K562 (cell line): Measurements from ENCODE around the gene CCDC69. TPM values are rescaled to one million over a fixed set of nuclear protein-coding genes. Genes with fewer than 3 reads are reported as not detected.

Source experiments
- ATAC-seq: fragments of 200-7000 bp; cut with Tn5 transposase; 3 replicates; pipeline ENCODE4 v1.9.1; 2020; ENCODE audit warnings: moderate library complexity
- BruUV-seq: library from RNA; stranded (reverse); fragments of 400-500 nt; replicated peaks from 2 replicates; lab custom pipeline; 2021; lab: Mats Ljungman, UMichigan
- CTCF ChIA-PET: fragments of 300-600 bp; formaldehyde crosslinking; extraction: SDS; loops from one replicate; lab custom pipeline; 2021; ENCODE audit warnings: low intra/inter-chr PET ratio; lab: Yijun Ruan, JAX
- POLR2A ChIA-PET: fragments of 300-600, 350-650 bp; sonication (Branson Sonifier 250); formaldehyde crosslinking; extraction: SDS; loops from one replicate; lab custom pipeline; 2021; ENCODE audit warnings: antibody characterized with exemption, inconsistent platforms; lab: Yijun Ruan, JAX
- DNase-seq, 4 experiments: peaks; one replicate each; pipeline versions ENCODE4 v3.0.0 to v3.0.0-alpha.2; 2011 to 2018; ENCODE audit warnings: low spot score in 3 of 4, mixed read lengths in 3 of 4; ENCODE audit errors: extremely low read depth in 1 of 4
- FAIRE-seq: peaks from 2 replicates; lab custom pipeline; 2011; peaks lifted over from hg19 to GRCh38; lab: Jason Lieb, UNC
- H2AFZ ChIP-seq: 2 replicates; pipeline ENCODE4 v1.6.0; 2011; ENCODE audit warnings: low read depth, low read length, control low read depth, inconsistent platforms
- H3K27ac ChIP-seq: fragments of 200-600 bp; 3 replicates; pipeline ENCODE4 v1.8.0; 2011; ENCODE audit warnings: low read depth, mild to moderate bottlenecking, control low read depth, inconsistent platforms, low read length, moderate library complexity, mixed read lengths; ENCODE audit errors: extremely low read depth
- H3K27me3 ChIP-seq, 2 experiments: fragments of 300-600 bp in 1 of 2; 2 replicates in 1 of 2; 3 replicates in 1 of 2; pipeline versions ENCODE4 v1.6.0 to v1.8.0; 2011; ENCODE audit warnings: inconsistent platforms in 2 of 2, low read length in 2 of 2, mild to moderate bottlenecking in 1 of 2, mixed read lengths in 1 of 2, moderate library complexity in 1 of 2; ENCODE audit not compliant: control insufficient read depth in 2 of 2, insufficient read depth in 2 of 2
- H3K36me3 ChIP-seq: fragments of 300-600 bp; 3 replicates; pipeline ENCODE4 v1.8.0; 2011; ENCODE audit warnings: mild to moderate bottlenecking, low read length, inconsistent platforms; ENCODE audit not compliant: control insufficient read depth, insufficient read depth
- H3K4me1 ChIP-seq, 2 experiments: fragments of 200-600 bp in 1 of 2; replicated peaks in 1 of 2; 2 replicates in 1 of 2; 3 replicates in 1 of 2; pipeline versions ENCODE4 v1.5.1 to v1.8.0; 2011; ENCODE audit warnings: inconsistent platforms in 2 of 2, low read length in 2 of 2, mild to moderate bottlenecking in 1 of 2, mixed read lengths in 1 of 2, moderate library complexity in 1 of 2; ENCODE audit not compliant: control insufficient read depth in 2 of 2, insufficient read depth in 2 of 2
- H3K4me2 ChIP-seq: 2 replicates; pipeline ENCODE4 v1.6.1; 2011; ENCODE audit warnings: low read length, control low read depth, inconsistent platforms, mixed read lengths; ENCODE audit not compliant: insufficient read depth
- H3K4me3 ChIP-seq: fragments of 200-600 bp; sonication (generic), shearing (Covaris generic); 2 replicates; pipeline ENCODE4 v1.5.1; 2016; ENCODE audit warnings: control low read depth, inconsistent platforms
- H3K79me2 ChIP-seq: fragments of 200-600 bp; 3 replicates; pipeline ENCODE4 v1.8.0; 2011; ENCODE audit warnings: low read length, inconsistent platforms; ENCODE audit not compliant: control insufficient read depth, insufficient read depth
- H3K9ac ChIP-seq, 2 experiments: 2 replicates each; pipeline versions ENCODE4 v1.6.0 to v1.6.1; 2011; ENCODE audit warnings: low read depth in 2 of 2, low read length in 2 of 2, control low read depth in 1 of 2, inconsistent platforms in 1 of 2, mild to moderate bottlenecking in 1 of 2, mixed read lengths in 1 of 2; ENCODE audit not compliant: insufficient read depth in 1 of 2
- H3K9me1 ChIP-seq: one replicate; pipeline ENCODE4 v1.6.0; 2011; ENCODE audit warnings: inconsistent platforms, mild to moderate bottlenecking, low read length, moderate library complexity; ENCODE audit not compliant: control insufficient read depth, insufficient read depth
- H3K9me3 ChIP-seq: replicated peaks from 2 replicates; pipeline ENCODE4 v1.5.1; 2011; ENCODE audit warnings: low read depth, low read length, inconsistent platforms; ENCODE audit not compliant: control insufficient read depth, insufficient read depth
- H4K20me1 ChIP-seq: replicated peaks from 2 replicates; pipeline ENCODE4 v1.6.1; 2011; ENCODE audit warnings: low read length, inconsistent platforms, mixed read lengths; ENCODE audit not compliant: control insufficient read depth, insufficient read depth
- GTF2A2 ChIP-seq: IDR thresholded peaks from 2 replicates; pipeline ENCODE4 v1.6.1; 2016; ENCODE audit warnings: mild to moderate bottlenecking, missing genetic modification characterization, missing compliant biosample characterization
- HDAC2 ChIP-seq: fragments of 450-650 bp; IDR thresholded peaks from 2 replicates; pipeline ENCODE4 v1.6.1; 2016; ENCODE audit warnings: mild to moderate bottlenecking
- THRB ChIP-seq: fragments of 450-650 bp; formaldehyde crosslinking; conservative IDR thresholded peaks from 2 replicates; pipeline ENCODE4 v1.4.0; 2022; ENCODE audit warnings: mild to moderate bottlenecking, missing genetic modification characterization
- YY1 ChIP-seq, 3 experiments: IDR thresholded peaks; 2 replicates each; pipeline ENCODE4 v1.6.1; 2011; ENCODE audit warnings: low read length in 2 of 3, mild to moderate bottlenecking in 2 of 3, moderate library complexity in 2 of 3, borderline replicate concordance in 1 of 3, control low read depth in 1 of 3, low read depth in 1 of 3; ENCODE audit not compliant: insufficient read depth in 3 of 3, insufficient replicate concordance in 2 of 3, control insufficient read depth in 1 of 3, insufficient read length in 1 of 3; ENCODE audit errors: extremely low read depth in 1 of 3
- ZBTB7A ChIP-seq: IDR thresholded peaks from 2 replicates; pipeline ENCODE4 v1.6.1; 2011; ENCODE audit warnings: low read depth, mild to moderate bottlenecking, low read length, moderate library complexity, borderline replicate concordance; ENCODE audit not compliant: control insufficient read depth
- WGBS: fragments of 100-300 bp; shearing (Covaris generic); methylation state at CpG from one replicate; pipeline ENCODE4 v1.1.6; 2016; ENCODE audit warnings: low coverage, mixed read lengths; ENCODE audit not compliant: insufficient coverage; ENCODE audit errors: missing lambda C conversion rate; 5-methylcytosine and 5-hydroxymethylcytosine counted together
- in situ Hi-C: fragments of 300-500 bp; cut with MboI; formaldehyde crosslinking; loops from 4 replicates; pipeline ENCODE4 v1.15.0; 2018; ENCODE audit warnings: inconsistent platforms, mixed read lengths
- intact Hi-C: fragments of 100-400 bp; cut with micrococcal nuclease; formaldehyde crosslinking; loops from 2 replicates; pipeline ENCODE4 v1.14.2; 2022
- polyA plus RNA-seq, 8 experiments: library from polyadenylated mRNA; depleted of rRNA in 4 of 8; stranded (reverse) in 5 of 8; unstranded in 3 of 8; fragments of >200 nt; fragmentation: Nextera tagmentation in 2 of 8; fragmentation: Illumina TruSeq in 1 of 8; extraction: Ambion mirVana in 2 of 8; extraction: Trizol in 1 of 8; gene quantifications; 2 replicates each; pipeline versions ENCODE4 v1.2.1 to v1.2.3, GENCODE V29; 2011 to 2014; ENCODE audit warnings: inconsistent platforms in 1 of 8, missing spikeins in 1 of 8
- total RNA-seq, 7 experiments: library from RNA; depleted of rRNA in 6 of 7; stranded (reverse); fragments of >200 nt in 6 of 7; fragmentation: Illumina TruSeq in 2 of 7; extraction: Trizol in 2 of 7; gene quantifications; 2 replicates each; pipeline versions ENCODE4 v1.2.1 to v1.2.3, GENCODE V29; 2011 to 2021; ENCODE audit warnings: low replicate concordance in 1 of 7

CCDC69 gene
- total and polyA plus RNA-seq, 9 of the 15 experiments (the other 6 are each of a cell fraction or from before 2014, with no cell fraction given): 0.65 to 12.2 (median 7.6) TPM

- H3K27ac ChIP-seq: no peak overlapping the region
These were observed 4.8 kb downstream of the CCDC69 start for GRCh38 chr5:151219138-151219537.

More at GRCh38 chr5:151219138-151219537, 4.8 kb downstream of the CCDC69 start:
- Histone ChIP-seq H3K4me2 (no peak overlapping the region), H3K9me1 (no peaks in the 10 kb centered on the region), H3K4me1 (peaks cover 30 to 38% of the 10 kb centered on the region in 2 experiments), H3K36me3 (no peaks in the 10 kb centered on the region), H3K9me3 (no peaks in the 10 kb centered on the region), H3K79me2 (no peaks in the 10 kb centered on the region; the same call in 2 of the 3 replicates), H3K4me3 (no peak overlapping the region), H3K9ac (no peak overlapping the region), H2AFZ (no peak overlapping the region), H4K20me1 (no peaks in the 10 kb centered on the region), H3K27me3 (no peaks in the 10 kb centered on the region)
- DNase-seq: no peak
- in situ Hi-C loops (no loop called here), intact Hi-C loops (no loop called here)
- TF ChIP-seq HDAC2 (no peak), YY1 (IDR thresholded peaks at IDR 0.05; ENCODE audit: borderline replicate concordance in 1 of 3, control insufficient read depth in 1 of 3, extremely low read depth in 1 of 3, insufficient read depth in 3 of 3, insufficient read length in 1 of 3, insufficient replicate concordance in 2 of 3, low read depth in 1 of 3, low read length in 2 of 3) (no peak), ZBTB7A (no peak), GTF2A2 (tag) (no peak), THRB (no peak)
- FAIRE-seq: no peak
- no peak for ATAC-seq
- WGBS: 57% methylated on average over 6 of the region's 9 CpGs
- POLR2A ChIA-PET: no interaction called here
- BruUV-seq: no TSS peak
- CTCF ChIA-PET: interaction anchor here (1.0 kb wide), 1 partner anchor 54 kb away, joined by 4 read pairs; no protein-coding TSS in a partner anchor
